ENCODE data around the gene LMOD1. TPM values are rescaled to one million over a fixed set of nuclear protein-coding genes. Genes with fewer than 3 reads are reported as not detected.

The LMOD1 gene
- total and polyA plus RNA-seq, 2 donors (not counting 1 experiment from before 2014, with no cell fraction given): not detected

- Mint-ChIP-seq H3K4me1 (peaks cover 5% of the 10 kb centered on the region), H3K4me3 (no peak overlapping the region), H3K27me3 (peaks cover 17% of the 10 kb centered on the region), H3K27ac (no peak overlapping the region), H3K9me3 (ENCODE audit: insufficient read depth) (no peaks in the 10 kb centered on the region)
- Histone ChIP-seq H3K4me3 (ENCODE audit: control extremely low read depth in 1 of 5, extremely low read depth in 1 of 5, insufficient read depth in 1 of 5, low read depth in 2 of 5, low read length in 4 of 5) (no peak overlapping the region), H3K27me3 (replicated peaks in 1 of 4; ENCODE audit: control extremely low read depth in 1 of 4, control insufficient read depth in 3 of 4, insufficient read depth in 4 of 4, low read length in 3 of 4) (no peaks in the 10 kb centered on the region), H3K9me3 (ENCODE audit: control extremely low read depth in 1 of 3, control insufficient read depth in 2 of 3, insufficient read depth in 1 of 3, low read length in 2 of 3) (no peaks in the 10 kb centered on the region), H3K9ac (ENCODE audit: low read length) (no peak overlapping the region), H3K79me2 (ENCODE audit: control insufficient read depth, insufficient read depth, low read length) (no peaks in the 10 kb centered on the region), H3K27ac (ENCODE audit: low read length in 2 of 2) (no peak overlapping the region), H3K36me3 (replicated peaks in 1 of 2; ENCODE audit: control extremely low read depth in 1 of 2, control insufficient read depth in 1 of 2, extremely low read depth in 1 of 2, insufficient read depth in 2 of 2, low read length in 1 of 2) (no peaks in the 10 kb centered on the region), H4K20me1 (ENCODE audit: control insufficient read depth, insufficient read depth, low read length, poor library complexity, severe bottlenecking) (no peaks in the 10 kb centered on the region), H3K4me2 (replicated peaks; ENCODE audit: low read depth, low read length, poor library complexity, severe bottlenecking) (no peak overlapping the region), H3K4me1 (ENCODE audit: control insufficient read depth in 2 of 2, insufficient read depth in 2 of 2, low read length in 2 of 2) (peaks cover 0 to 4% of the 10 kb centered on the region in 2 donors), H2AFZ (ENCODE audit: insufficient read depth, low read depth, low read length, poor library complexity, severe bottlenecking) (no peak overlapping the region)
- ChIA-PET POLR2A (no interaction called here), CTCF (no interaction called here)
- ATAC-seq (ENCODE audit: low read depth) (no peak), DNase-seq (no peak)
- TF ChIP-seq EZH2 (IDR thresholded peaks at IDR 0.05; ENCODE audit: borderline replicate concordance, insufficient read depth, low read depth, low read length, poor library complexity, severe bottlenecking) (no peak), CTCF (IDR thresholded peaks at IDR 0.05) (no peak)
- intact Hi-C loops (cut with micrococcal nuclease): no loop called here
- 92% methylated on average over 5 of the region's 5 CpGs for WGBS (ENCODE audit: insufficient coverage)
Measured at GRCh38 chr1:201900476-201900875, 45.9 kb downstream of the LMOD1 start.

GRCh38 chr1:201899683-201900429 lies 46.5 kb downstream of the LMOD1 start:
- Histone ChIP-seq H3K4me1 (ENCODE audit: control insufficient read depth in 2 of 2, insufficient read depth in 2 of 2, low read length in 2 of 2) (peaks cover 0 to 4% of the 10 kb centered on the region in 2 donors), H3K4me3 (ENCODE audit: control extremely low read depth in 1 of 5, extremely low read depth in 1 of 5, insufficient read depth in 1 of 5, low read depth in 2 of 5, low read length in 4 of 5) (no peak overlapping the region), H3K27me3 (replicated peaks in 1 of 4; ENCODE audit: control extremely low read depth in 1 of 4, control insufficient read depth in 3 of 4, insufficient read depth in 4 of 4, low read length in 3 of 4) (no peaks in the 10 kb centered on the region), H3K4me2 (replicated peaks; ENCODE audit: low read depth, low read length, poor library complexity, severe bottlenecking) (no peak overlapping the region), H3K36me3 (replicated peaks in 1 of 2; ENCODE audit: control extremely low read depth in 1 of 2, control insufficient read depth in 1 of 2, extremely low read depth in 1 of 2, insufficient read depth in 2 of 2, low read length in 1 of 2) (no peaks in the 10 kb centered on the region), H4K20me1 (ENCODE audit: control insufficient read depth, insufficient read depth, low read length, poor library complexity, severe bottlenecking) (no peaks in the 10 kb centered on the region), H2AFZ (ENCODE audit: insufficient read depth, low read depth, low read length, poor library complexity, severe bottlenecking) (no peak overlapping the region), H3K27ac (ENCODE audit: low read length in 2 of 2) (no peak overlapping the region), H3K9ac (ENCODE audit: low read length) (no peak overlapping the region), H3K79me2 (ENCODE audit: control insufficient read depth, insufficient read depth, low read length) (no peaks in the 10 kb centered on the region), H3K9me3 (ENCODE audit: control extremely low read depth in 1 of 3, control insufficient read depth in 2 of 3, insufficient read depth in 1 of 3, low read length in 2 of 3) (no peaks in the 10 kb centered on the region)
- H3K27me3 Mint-ChIP-seq: peaks cover 17% of the 10 kb centered on the region
- no peak overlapping the region for H3K27ac Mint-ChIP-seq
- intact Hi-C loops (cut with micrococcal nuclease): no loop called here
- ChIA-PET CTCF (interaction anchor here (0.7 kb wide), 1 partner anchor 16 kb away, joined by 3 read pairs; no protein-coding TSS in a partner anchor), POLR2A (no interaction called here)
- DNase-seq: no peak
- H3K9me3 Mint-ChIP-seq (ENCODE audit: insufficient read depth): no peaks in the 10 kb centered on the region
- no peak for ATAC-seq (ENCODE audit: low read depth)
- TF ChIP-seq CTCF (IDR thresholded peaks at IDR 0.05) (no peak), EZH2 (IDR thresholded peaks at IDR 0.05; ENCODE audit: borderline replicate concordance, insufficient read depth, low read depth, low read length, poor library complexity, severe bottlenecking) (no peak)
- H3K4me1 Mint-ChIP-seq: peaks cover 5% of the 10 kb centered on the region
- H3K4me3 Mint-ChIP-seq: no peak overlapping the region
- WGBS (ENCODE audit: insufficient coverage): 93% methylated on average over 18 of the region's 20 CpGs

Data from B cell (primary cell).